Kidney (tissue), 14 donors: ENCODE data around the gene COMTD1. TPM values are rescaled to one million over a fixed set of nuclear protein-coding genes. Genes with fewer than 3 reads are reported as not detected.

ENCODE experiments used
- DNase-seq, 5 donors: peaks; one replicate each; pipeline ENCODE4 v3.0.0-alpha.2; 2013 to 2020
- FAIRE-seq: peaks from 2 replicates; lab custom pipeline; 2012; peaks lifted over from hg19 to GRCh38; lab: Jason Lieb, UNC
- H3K27ac ChIP-seq, 2 donors: one replicate each; pipeline ENCODE4 v1.7.0; 2013; ENCODE audit warnings: low read depth in 2 of 2, low read length in 2 of 2, inconsistent platforms in 1 of 2
- H3K27me3 ChIP-seq: one replicate; pipeline ENCODE4 v1.7.1; 2013; ENCODE audit warnings: low read length, inconsistent platforms; ENCODE audit not compliant: control insufficient read depth, insufficient read depth
- H3K36me3 ChIP-seq, 3 donors: one replicate each; pipeline versions ENCODE4 v1.7.0 to v1.7.1; 2013; ENCODE audit warnings: low read length in 3 of 3, control low read depth in 1 of 3, inconsistent platforms in 1 of 3; ENCODE audit not compliant: insufficient read depth in 3 of 3, control insufficient read depth in 2 of 3
- H3K4me1 ChIP-seq, 3 donors: one replicate each; pipeline versions ENCODE4 v1.7.0 to v1.7.1; 2013; ENCODE audit warnings: low read length in 3 of 3, inconsistent platforms in 1 of 3, low read depth in 1 of 3; ENCODE audit not compliant: control insufficient read depth in 2 of 3, insufficient read depth in 2 of 3
- H3K4me3 ChIP-seq, 3 donors: one replicate each; pipeline versions ENCODE4 v1.7.0 to v1.8.1; 2013; ENCODE audit warnings: low read length in 3 of 3, control low read depth in 1 of 3, inconsistent platforms in 1 of 3
- H3K9ac ChIP-seq, 3 donors: one replicate each; pipeline versions ENCODE4 v1.7.0 to v1.7.1; 2013; ENCODE audit warnings: low read length in 3 of 3, control low read depth in 1 of 3, inconsistent platforms in 1 of 3
- H3K9me3 ChIP-seq, 3 donors: one replicate each; pipeline versions ENCODE4 v1.7.0 to v1.7.1; 2013; ENCODE audit warnings: low read length in 3 of 3, control low read depth in 1 of 3, inconsistent platforms in 1 of 3; ENCODE audit not compliant: control insufficient read depth in 2 of 3, insufficient read depth in 1 of 3
- CTCF ChIP-seq: IDR thresholded peaks from 3 replicates; pipeline ENCODE4 v1.5.1; 2012; ENCODE audit warnings: mild to moderate bottlenecking, moderate library complexity, borderline replicate concordance; ENCODE audit not compliant: insufficient read depth; ENCODE audit errors: extremely low read depth
- intact Hi-C: fragments of 100-400 bp; cut with DNase I; formaldehyde crosslinking; loops from one replicate; pipeline ENCODE4 v1.11.1; 2022
- polyA plus RNA-seq: library from polyadenylated mRNA; stranded (reverse); fragments of 350-450 nt; fragmentation: Illumina TruSeq; extraction: RNeasy Lipid Tissue Mini Kit (QIAGEN cat#74804); gene quantifications from one replicate; pipeline ENCODE4 v1.2.3, GENCODE V29; 2014; ENCODE audit warnings: low read depth, low replicate concordance; ENCODE audit not compliant: insufficient read depth
- total RNA-seq: library from RNA; stranded (reverse); fragmentation: NEBNext Ultra II Directional; extraction: Animal tissue kit (Norgen Biotek cat#: 25700); gene quantifications from one replicate; pipeline ENCODE4 v1.2.1, GENCODE V29; 2021
- donor health status: control.
- donor health status: control.
- donor health status: control.
- donor health status: control.
- donor health status: control.
- donor health status: DM: yes; HTN: yes; CAD: no.
- donor health status: Normal renal cell carcinoma (clear cell type).

COMTD1 gene
- total and polyA plus RNA-seq, 2 donors from 2014 or later = 26.6 to 65.3 TPM

GRCh38 chr10:75228834-75229233 is 6.9 kb downstream of the COMTD1 start:
- no peak for FAIRE-seq

GRCh38 chr10:75228278-75228677 is 7.5 kb downstream of the COMTD1 start:
- intact Hi-C loops = no loop called here
- H3K36me3 ChIP-seq = peaks cover 6 to 36% (median 24%) of the 10 kb centered on the region in 3 donors
- no peak for DNase-seq

More at GRCh38 chr10:75228834-75229233, 6.9 kb downstream of the COMTD1 start:
- Histone ChIP-seq H3K4me3 (no peak overlapping the region), H3K9ac (no peak overlapping the region), H3K27me3 (no peaks in the 10 kb centered on the region), H3K27ac (no peak overlapping the region), H3K4me1 (peaks cover 3 to 32% (median 30%) of the 10 kb centered on the region in 3 donors), H3K36me3 (peaks cover 6 to 30% (median 24%) of the 10 kb centered on the region in 3 donors), H3K9me3 (no peaks in the 10 kb centered on the region)
- intact Hi-C loops = no loop called here
- DNase-seq = no peak
- no peak for TF ChIP-seq CTCF

GRCh38 chr10:75226656-75227055 is 9.1 kb downstream of the COMTD1 start:
- H3K4me1 ChIP-seq = peaks cover 5 to 39% (median 39%) of the 10 kb centered on the region in 3 donors
- intact Hi-C loops = no loop called here
- peaks cover 5 to 37% (median 21%) of the 10 kb centered on the region in 3 donors for H3K36me3 ChIP-seq
- no peak overlapping the region for H3K4me3 ChIP-seq
- no peaks in the 10 kb centered on the region for H3K9me3 ChIP-seq
- DNase-seq (no peak), FAIRE-seq (no peak)
- peak overlapping the region in 1 of 2 donors; percentile 26 for H3K27ac ChIP-seq
- no peaks in the 10 kb centered on the region for H3K27me3 ChIP-seq
- no peak for TF ChIP-seq CTCF
- no peak overlapping the region for H3K9ac ChIP-seq

More at GRCh38 chr10:75228278-75228677, 7.5 kb downstream of the COMTD1 start:
- H3K4me1 ChIP-seq = peaks cover 4 to 36% (median 35%) of the 10 kb centered on the region in 3 donors
- H3K9ac ChIP-seq = no peak overlapping the region
- H3K9me3 ChIP-seq = no peaks in the 10 kb centered on the region
- no peak overlapping the region for H3K4me3 ChIP-seq
- no peaks in the 10 kb centered on the region for H3K27me3 ChIP-seq
- TF ChIP-seq CTCF = no peak
- no peak for FAIRE-seq
- H3K27ac ChIP-seq = no peak overlapping the region

- no peak for TF ChIP-seq CTCF
- H3K9ac ChIP-seq = no peak overlapping the region
- peak in 1 of 5 donors; percentile 66 for DNase-seq
Observed at GRCh38 chr10:75226095-75226494, 9.7 kb downstream of the COMTD1 start.

More at GRCh38 chr10:75226095-75226494, 9.7 kb downstream of the COMTD1 start:
- intact Hi-C loops = no loop called here
- FAIRE-seq = no peak
- H3K9me3 ChIP-seq = no peaks in the 10 kb centered on the region
- peak overlapping the region; percentile 58 to 83 for H3K27ac ChIP-seq
- no peaks in the 10 kb centered on the region for H3K27me3 ChIP-seq
- H3K4me3 ChIP-seq = peak overlapping the region in 1 of 3 donors; percentile 11
- H3K4me1 ChIP-seq = peaks cover 5 to 39% (median 39%) of the 10 kb centered on the region in 3 donors
- H3K36me3 ChIP-seq = peaks cover 1 to 37% (median 16%) of the 10 kb centered on the region in 3 donors
